ENCODE measurements around the gene SMIM44.

- no peak for TF ChIP-seq MYNN (IDR thresholded peaks at IDR 0.05)
- TF ChIP-seq MYNN (CRISPR knock-in tag; IDR thresholded peaks at IDR 0.05), result no peak
- no peak for TF ChIP-seq RFX1 (IDR thresholded peaks at IDR 0.05)
- TF ChIP-seq EGR1 (conservative IDR thresholded peaks at IDR 0.05), result no peak
- TF ChIP-seq GABPA (tag; conservative IDR thresholded peaks at IDR 0.05; ENCODE audit: low read depth), result no peak
- TF ChIP-seq ZNF133 (CRISPR knock-in tag; IDR thresholded peaks at IDR 0.05), result no peak
- no peak for TF ChIP-seq FOS (IDR thresholded peaks at IDR 0.05; ENCODE audit: extremely low read depth, insufficient read length)
- no peak for TF ChIP-seq HOXB6 (CRISPR knock-in tag; IDR thresholded peaks at IDR 0.05; ENCODE audit: borderline replicate concordance)
Measured at GRCh38 chr19:3504735-3505134, 21.5 kb upstream of the SMIM44 start.

All from K562 (cell line).